Activated CD4-positive, alpha-beta memory T cell treated with anti-CD3 and anti-CD28 coated beads, Interleukin-2, amount 10 ng/mL, durations not matched to agents 7 days and 5 days (primary cell): Measurements from ENCODE around the gene FCMR. TPM values are rescaled to one million over a fixed set of nuclear protein-coding genes. Genes with fewer than 3 reads are reported as not detected.

ENCODE experiments used
- CTCF ChIA-PET: fragments of 350-600 bp; sonication (Branson Sonifier 250); formaldehyde crosslinking; loops from one replicate; lab custom pipeline; 2021; ENCODE audit warnings: antibody characterized with exemption, inconsistent platforms; lab: Charles Lee
- POLR2A ChIA-PET: fragments of 350-600 bp; sonication (Branson Sonifier 250); formaldehyde crosslinking; loops from one replicate; lab custom pipeline; 2021; ENCODE audit warnings: antibody characterized with exemption; lab: Charles Lee
- DNase-seq: peaks from one replicate; pipeline ENCODE4 v3.0.0-alpha.2; 2020
- H3K27ac Mint-ChIP-seq: one replicate; pipeline ENCODE4 v1.8.0; 2021; ENCODE audit warnings: mild to moderate bottlenecking, mixed read lengths
- H3K27me3 Mint-ChIP-seq: one replicate; pipeline ENCODE4 v1.8.0; 2021; ENCODE audit warnings: mixed read lengths
- H3K36me3 Mint-ChIP-seq: one replicate; pipeline ENCODE4 v1.8.0; 2021; ENCODE audit warnings: low read depth, mixed read lengths
- H3K4me1 Mint-ChIP-seq: one replicate; pipeline ENCODE4 v1.8.0; 2021; ENCODE audit warnings: mixed read lengths
- H3K4me3 Mint-ChIP-seq: one replicate; pipeline ENCODE4 v1.8.0; 2021; ENCODE audit warnings: mild to moderate bottlenecking, mixed read lengths
- H3K9me3 Mint-ChIP-seq: one replicate; pipeline ENCODE4 v1.8.0; 2021; ENCODE audit warnings: mixed read lengths
- total RNA-seq, 2 experiments: library from RNA; stranded (reverse); gene quantifications; one replicate each; pipeline ENCODE4 v1.2.3, GENCODE V29; 2021

Gene FCMR
- total RNA-seq, 2 experiments from 2014 or later: 117 to 121 TPM

GRCh38 chr1:206875752-206876377 is 45.9 kb downstream of the FCMR start:
- peaks cover 33% of the 10 kb centered on the region for H3K9me3 Mint-ChIP-seq
- DNase-seq: no peak
- peaks cover 23% of the 10 kb centered on the region for H3K36me3 Mint-ChIP-seq
- no peak overlapping the region for H3K4me3 Mint-ChIP-seq
- POLR2A ChIA-PET: no interaction called here
- no peak overlapping the region for H3K27ac Mint-ChIP-seq
- no peaks in the 10 kb centered on the region for H3K4me1 Mint-ChIP-seq
- CTCF ChIA-PET: interaction anchor here (1.6 kb wide), 1 partner anchor 11 kb away, joined by 6 read pairs; the partner anchor contains the start of gene IL20
- peaks cover 6% of the 10 kb centered on the region for H3K27me3 Mint-ChIP-seq

- H3K4me1 Mint-ChIP-seq: no peaks in the 10 kb centered on the region
- H3K4me3 Mint-ChIP-seq: no peak overlapping the region
- H3K27ac Mint-ChIP-seq: no peak overlapping the region
- peaks cover 13% of the 10 kb centered on the region for H3K27me3 Mint-ChIP-seq
- POLR2A ChIA-PET: no interaction called here
- peaks cover 20% of the 10 kb centered on the region for H3K36me3 Mint-ChIP-seq
- CTCF ChIA-PET: interaction anchor here (0.9 to 3.4 kb wide), 3 partner anchors 9 to 226 kb away, joined by 3 to 12 read pairs (median 5); partner anchors contain the start of gene IL20
- H3K9me3 Mint-ChIP-seq: peaks cover 26% of the 10 kb centered on the region
- DNase-seq: no peak
Measured at GRCh38 chr1:206873603-206874188, 48.0 kb downstream of the FCMR start.

- DNase-seq: no peak
- Mint-ChIP-seq H3K27me3 (peaks cover 17% of the 10 kb centered on the region), H3K36me3 (peaks cover 12% of the 10 kb centered on the region), H3K27ac (no peak overlapping the region), H3K9me3 (peaks cover 15% of the 10 kb centered on the region), H3K4me1 (no peaks in the 10 kb centered on the region), H3K4me3 (no peak overlapping the region)
- POLR2A ChIA-PET: no interaction called here
- CTCF ChIA-PET: interaction anchor here (0.8 to 3.4 kb wide), 4 partner anchors 7 to 41 kb away, joined by 3 to 12 read pairs (median 8); partner anchors contain the start of gene IL20
Measured at GRCh38 chr1:206872139-206872538, 49.6 kb downstream of the FCMR start.

- Mint-ChIP-seq H3K27me3 (peaks cover 34% of the 10 kb centered on the region), H3K36me3 (no peaks in the 10 kb centered on the region), H3K4me1 (peaks cover 5% of the 10 kb centered on the region), H3K9me3 (peaks cover 7% of the 10 kb centered on the region), H3K4me3 (no peak overlapping the region), H3K27ac (no peak overlapping the region)
- ChIA-PET CTCF (interaction anchor here (0.7 to 2.5 kb wide), 4 partner anchors 10 to 1113 kb away, joined by 3 to 8 read pairs (median 3); no protein-coding TSS in a partner anchor), POLR2A (no interaction called here)
- no peak for DNase-seq
Measured at GRCh38 chr1:206868264-206868663, 53.5 kb downstream of the FCMR start.

GRCh38 chr1:206867716-206868115 is 54.0 kb downstream of the FCMR start:
- Mint-ChIP-seq H3K9me3 (peaks cover 5% of the 10 kb centered on the region), H3K27me3 (peaks cover 40% of the 10 kb centered on the region), H3K4me3 (no peak overlapping the region), H3K4me1 (peaks cover 5% of the 10 kb centered on the region), H3K36me3 (no peaks in the 10 kb centered on the region), H3K27ac (no peak overlapping the region)
- ChIA-PET POLR2A (no interaction called here), CTCF (interaction anchor here (0.7 to 2.5 kb wide), 4 partner anchors 9 to 1113 kb away, joined by 3 to 8 read pairs (median 3); no protein-coding TSS in a partner anchor)
- no peak for DNase-seq

GRCh38 chr1:206867239-206867638 is 54.5 kb downstream of the FCMR start:
- Mint-ChIP-seq H3K4me3 (no peak overlapping the region), H3K4me1 (peaks cover 5% of the 10 kb centered on the region), H3K27ac (no peak overlapping the region), H3K27me3 (peaks cover 43% of the 10 kb centered on the region), H3K9me3 (peaks cover 4% of the 10 kb centered on the region), H3K36me3 (no peaks in the 10 kb centered on the region)
- ChIA-PET POLR2A (no interaction called here), CTCF (interaction anchor here (0.6 to 2.5 kb wide), 3 partner anchors 9 to 69 kb away, joined by 3 to 8 read pairs (median 3); no protein-coding TSS in a partner anchor)
- no peak for DNase-seq

- CTCF ChIA-PET: interaction anchor here (1.3 to 1.7 kb wide), 3 partner anchors 10 to 61 kb away, joined by 3 to 5 read pairs (median 3); no protein-coding TSS in a partner anchor
- H3K27me3 Mint-ChIP-seq: peaks cover 50% of the 10 kb centered on the region
- H3K36me3 Mint-ChIP-seq: no peaks in the 10 kb centered on the region
- H3K9me3 Mint-ChIP-seq: no peaks in the 10 kb centered on the region
- POLR2A ChIA-PET: no interaction called here
- H3K27ac Mint-ChIP-seq: no peak overlapping the region
- no peak for DNase-seq
- no peak overlapping the region for H3K4me3 Mint-ChIP-seq
- H3K4me1 Mint-ChIP-seq: peaks cover 5% of the 10 kb centered on the region
Measured at GRCh38 chr1:206866062-206866461, 55.7 kb downstream of the FCMR start.

GRCh38 chr1:206864939-206865671 is 56.6 kb downstream of the FCMR start, which contains the start of gene IL20:
Gene IL20 (plus strand): TSS chr1:206865623. CDS start chr1:206865853, 230 bp downstream.
- H3K4me3 Mint-ChIP-seq: no peak within 1 kb of the TSS
- H3K27ac Mint-ChIP-seq: no peak within 1 kb of the TSS
- ChIA-PET POLR2A (no interaction called here), CTCF (interaction anchor here (0.7 to 1.9 kb wide), 15 partner anchors 9 to 117 kb away, joined by 3 to 12 read pairs (median 4); no protein-coding TSS in a partner anchor)
- no peaks in the 10 kb centered on the region for H3K9me3 Mint-ChIP-seq
- DNase-seq: peak; percentile 80
- H3K36me3 Mint-ChIP-seq: no peaks in the 10 kb centered on the region
- peaks cover 54% of the 10 kb centered on the region for H3K27me3 Mint-ChIP-seq
- peaks cover 5% of the 10 kb centered on the region for H3K4me1 Mint-ChIP-seq

GRCh38 chr1:206863266-206863665 is 58.5 kb downstream of the FCMR start:
- H3K27ac Mint-ChIP-seq: no peak overlapping the region
- ChIA-PET POLR2A (no interaction called here), CTCF (interaction anchor here (1.0 kb wide), 1 partner anchor 49 kb away, joined by 5 read pairs; no protein-coding TSS in a partner anchor)
- H3K4me3 Mint-ChIP-seq: no peak overlapping the region
- peaks cover 3% of the 10 kb centered on the region for H3K9me3 Mint-ChIP-seq
- peaks cover 6% of the 10 kb centered on the region for H3K36me3 Mint-ChIP-seq
- peaks cover 14% of the 10 kb centered on the region for H3K4me1 Mint-ChIP-seq
- H3K27me3 Mint-ChIP-seq: peaks cover 52% of the 10 kb centered on the region
- no peak for DNase-seq

GRCh38 chr1:206860165-206860564 is 61.6 kb downstream of the FCMR start:
- CTCF ChIA-PET: interaction anchor here (0.8 kb wide), 1 partner anchor 12 kb away, joined by 3 read pairs; no protein-coding TSS in a partner anchor
- DNase-seq: no peak
- H3K36me3 Mint-ChIP-seq: peaks cover 6% of the 10 kb centered on the region

GRCh38 chr1:206859082-206859521 is 62.6 kb downstream of the FCMR start:
- CTCF ChIA-PET: interaction anchor here (1.3 to 1.4 kb wide), 2 partner anchors 8 to 54 kb away, joined by 3 to 5 read pairs; no protein-coding TSS in a partner anchor
- H3K27ac Mint-ChIP-seq: peak overlapping the region; percentile 58
- H3K9me3 Mint-ChIP-seq: peaks cover 3% of the 10 kb centered on the region
- H3K4me3 Mint-ChIP-seq: no peak overlapping the region
- H3K27me3 Mint-ChIP-seq: peaks cover 31% of the 10 kb centered on the region
- no peak for DNase-seq
- peaks cover 6% of the 10 kb centered on the region for H3K36me3 Mint-ChIP-seq
- peaks cover 28% of the 10 kb centered on the region for H3K4me1 Mint-ChIP-seq
- POLR2A ChIA-PET: interaction anchor here (0.6 to 1.7 kb wide), 3 partner anchors 42 to 77 kb away, joined by 3 read pairs; no protein-coding TSS in a partner anchor

More at GRCh38 chr1:206860165-206860564, 61.6 kb downstream of the FCMR start:
- Mint-ChIP-seq H3K4me1 (peaks cover 32% of the 10 kb centered on the region), H3K4me3 (no peak overlapping the region), H3K9me3 (peaks cover 3% of the 10 kb centered on the region), H3K27me3 (peaks cover 32% of the 10 kb centered on the region), H3K27ac (no peak overlapping the region)
- POLR2A ChIA-PET: interaction anchor here (1.3 kb wide), 1 partner anchor 19 kb away, joined by 4 read pairs; no protein-coding TSS in a partner anchor
